HAP-1 (cell line): ENCODE results near the gene JAKMIP2.
A peak's percentile ranks its signal among the peaks of the same experiment; 100 is the strongest.

ENCODE experiments used
- DNase-seq, 2 experiments: peaks; one replicate each; pipeline ENCODE4 v3.0.0-alpha.2; 2016 to 2020; ENCODE audit warnings: low spot score in 2 of 2
- H3K27me3 ChIP-seq: fragments of 250-450 bp; sonication (Bioruptor Pico); 2 replicates; pipeline ENCODE4 v1.5.1; 2020; ENCODE audit warnings: low read depth, mild to moderate bottlenecking, moderate library complexity
- H3K36me3 ChIP-seq: fragments of 250-450 bp; sonication (Bioruptor Pico); replicated peaks from 2 replicates; pipeline ENCODE4 v1.5.1; 2020; ENCODE audit warnings: mild to moderate bottlenecking
- H3K4me1 ChIP-seq: fragments of 250-450 bp; sonication (Bioruptor Pico); 2 replicates; pipeline ENCODE4 v1.5.1; 2020; ENCODE audit warnings: mild to moderate bottlenecking
- H3K4me3 ChIP-seq: fragments of 250-450 bp; sonication (Bioruptor Pico); 2 replicates; pipeline ENCODE4 v1.5.1; 2020; ENCODE audit warnings: mild to moderate bottlenecking, moderate library complexity
- H3K9me3 ChIP-seq: fragments of 250-450 bp; sonication (Bioruptor Pico); 2 replicates; pipeline ENCODE4 v1.5.1; 2020; ENCODE audit warnings: mild to moderate bottlenecking, moderate library complexity
- in situ Hi-C: fragments of 300-500 bp; cut with MboI; formaldehyde crosslinking; loops from 3 replicates; pipeline ENCODE4 v1.14.3; 2020; ENCODE audit warnings: low sequenced_read_pairs, inconsistent platforms, mixed read lengths

Gene JAKMIP2

GRCh38 chr5:147689426-147689825 is 93.1 kb downstream of the JAKMIP2 start:
- no peak overlapping the region for H3K4me3 ChIP-seq
- H3K9me3 ChIP-seq = no peaks in the 10 kb centered on the region
- H3K27me3 ChIP-seq = 0 out of 2 replicates have a peak, but pooled peaks cover 7% of the 10 kb centered on the region
- in situ Hi-C loops = no loop called here
- H3K4me1 ChIP-seq = no peaks in the 10 kb centered on the region
- H3K36me3 ChIP-seq = no peaks in the 10 kb centered on the region
- no peak for DNase-seq

GRCh38 chr5:147688656-147689356 is 93.7 kb downstream of the JAKMIP2 start:
- Histone ChIP-seq H3K36me3 (no peaks in the 10 kb centered on the region), H3K9me3 (no peaks in the 10 kb centered on the region), H3K4me3 (no peak overlapping the region), H3K27me3 (0 out of 2 replicates have a peak, but pooled peaks cover 7% of the 10 kb centered on the region), H3K4me1 (no peaks in the 10 kb centered on the region)
- in situ Hi-C loops = no loop called here
- no peak for DNase-seq

DNA sequence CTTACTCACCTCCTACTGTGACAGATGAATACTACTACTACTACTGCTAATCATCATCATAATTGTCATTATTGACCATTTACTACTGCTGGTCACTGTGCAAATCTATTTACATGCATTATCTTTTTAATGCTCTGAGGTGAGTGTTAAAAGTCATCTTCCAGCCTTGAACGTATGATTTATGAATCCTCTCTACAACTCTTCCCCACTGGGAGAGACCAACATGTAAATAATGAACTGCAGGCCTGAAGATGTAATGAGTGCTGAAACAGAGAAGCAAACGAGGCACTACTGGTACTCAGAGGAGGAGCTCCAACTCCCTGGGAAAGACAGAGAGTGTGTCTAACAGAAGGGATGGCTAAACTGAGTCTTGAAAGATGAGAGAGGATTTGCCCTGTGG is 95.4 kb downstream of the JAKMIP2 start:
- Histone ChIP-seq H3K36me3 (no peaks in the 10 kb centered on the region), H3K27me3 (0 out of 2 replicates have a peak, but pooled peaks cover 4% of the 10 kb centered on the region), H3K4me1 (no peaks in the 10 kb centered on the region), H3K4me3 (no peak overlapping the region), H3K9me3 (no peaks in the 10 kb centered on the region)
- in situ Hi-C loops = no loop called here
- DNase-seq = no peak

- Histone ChIP-seq H3K4me1 (no peaks in the 10 kb centered on the region), H3K9me3 (no peaks in the 10 kb centered on the region), H3K36me3 (no peaks in the 10 kb centered on the region), H3K4me3 (no peak overlapping the region), H3K27me3 (0 out of 2 replicates have a peak, but pooled peaks cover 4% of the 10 kb centered on the region)
- in situ Hi-C loops = no loop called here
- no peak for DNase-seq
These were observed 96.1 kb downstream of the JAKMIP2 start for GRCh38 chr5:147686421-147686820.

DNA sequence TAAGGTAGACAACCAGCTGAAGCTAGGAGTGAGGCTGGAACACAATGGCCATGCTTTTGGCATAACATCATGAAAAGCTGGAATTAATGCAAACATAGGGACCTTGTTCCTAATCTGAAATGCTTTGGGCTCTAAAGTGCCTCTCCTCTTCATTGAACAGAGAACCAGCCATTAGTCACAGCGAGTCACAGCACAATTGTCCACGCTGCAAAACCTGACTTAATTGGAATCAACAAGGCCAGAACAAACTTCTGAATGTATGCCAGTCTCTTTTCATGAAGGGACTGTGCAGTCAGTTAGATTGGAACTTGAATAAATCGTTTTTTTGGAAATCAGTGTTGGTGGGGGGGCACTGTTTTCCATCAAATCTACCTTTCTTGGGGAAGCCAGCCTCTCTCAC is 96.5 kb downstream of the JAKMIP2 start:
- Histone ChIP-seq H3K9me3 (no peaks in the 10 kb centered on the region), H3K4me3 (no peak overlapping the region), H3K4me1 (no peaks in the 10 kb centered on the region), H3K27me3 (0 out of 2 replicates have a peak, but pooled peaks cover 4% of the 10 kb centered on the region), H3K36me3 (no peaks in the 10 kb centered on the region)
- in situ Hi-C loops = no loop called here
- no peak for DNase-seq

DNA sequence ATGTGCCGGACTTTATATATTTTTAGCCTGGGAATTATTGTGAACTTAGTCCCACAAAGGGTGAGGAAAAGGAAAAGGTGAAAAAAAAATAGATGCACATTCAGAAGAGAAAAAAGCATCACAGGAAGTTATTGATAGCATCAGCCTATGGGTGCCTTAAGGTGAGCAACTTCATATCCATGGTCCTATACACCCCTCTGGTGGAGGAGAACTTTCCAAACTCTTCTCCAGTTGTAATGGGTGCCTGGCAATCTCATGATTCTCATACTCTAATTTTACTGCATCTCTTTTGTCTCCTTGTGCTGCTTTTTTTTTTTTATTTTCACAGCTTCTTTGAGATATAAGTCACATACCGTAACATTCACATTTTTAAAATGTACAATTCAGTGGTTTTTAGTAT is 107.4 kb downstream of the JAKMIP2 start:
- DNase-seq = peak in 1 of 2 experiments; percentile 4
- Histone ChIP-seq H3K36me3 (no peaks in the 10 kb centered on the region), H3K27me3 (peaks cover 8% of the 10 kb centered on the region; the same call in 1 of the 2 replicates), H3K9me3 (no peaks in the 10 kb centered on the region), H3K4me1 (no peaks in the 10 kb centered on the region), H3K4me3 (no peak overlapping the region)
- in situ Hi-C loops = no loop called here

DNA sequence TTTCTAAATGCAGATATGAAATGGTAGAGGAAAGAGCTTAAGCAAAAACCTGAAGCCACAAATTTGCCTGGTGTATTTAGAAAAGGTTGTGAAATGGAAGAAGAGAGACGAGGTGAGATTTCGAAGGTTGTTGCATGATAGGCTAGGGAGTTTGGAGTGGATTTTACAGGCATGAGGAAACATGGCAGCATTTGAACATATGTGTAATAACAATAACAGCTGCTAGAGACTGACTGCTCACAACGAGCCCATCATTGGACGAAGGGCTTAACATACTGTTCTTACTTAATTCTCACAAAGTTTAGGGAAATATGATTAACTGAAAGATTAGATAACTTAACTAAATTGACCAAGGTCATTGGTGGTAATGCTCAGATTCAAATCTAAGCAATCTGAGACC is 108.1 kb downstream of the JAKMIP2 start:
- in situ Hi-C loops = no loop called here
- H3K36me3 ChIP-seq = no peaks in the 10 kb centered on the region

GRCh38 chr5:147673791-147674190 is 108.7 kb downstream of the JAKMIP2 start:
- no peak for DNase-seq
- H3K36me3 ChIP-seq = no peaks in the 10 kb centered on the region
- H3K4me3 ChIP-seq = no peak overlapping the region
- in situ Hi-C loops = no loop called here
- H3K4me1 ChIP-seq = no peaks in the 10 kb centered on the region
- H3K27me3 ChIP-seq = peaks cover 8% of the 10 kb centered on the region; the same call in 1 of the 2 replicates
- H3K9me3 ChIP-seq = no peaks in the 10 kb centered on the region

More for the DNA sequence above, 108.1 kb downstream of the JAKMIP2 start:
- Histone ChIP-seq H3K4me3 (no peak overlapping the region), H3K27me3 (peaks cover 8% of the 10 kb centered on the region; the same call in 1 of the 2 replicates), H3K4me1 (no peaks in the 10 kb centered on the region), H3K9me3 (no peaks in the 10 kb centered on the region)
- DNase-seq = no peak

DNA sequence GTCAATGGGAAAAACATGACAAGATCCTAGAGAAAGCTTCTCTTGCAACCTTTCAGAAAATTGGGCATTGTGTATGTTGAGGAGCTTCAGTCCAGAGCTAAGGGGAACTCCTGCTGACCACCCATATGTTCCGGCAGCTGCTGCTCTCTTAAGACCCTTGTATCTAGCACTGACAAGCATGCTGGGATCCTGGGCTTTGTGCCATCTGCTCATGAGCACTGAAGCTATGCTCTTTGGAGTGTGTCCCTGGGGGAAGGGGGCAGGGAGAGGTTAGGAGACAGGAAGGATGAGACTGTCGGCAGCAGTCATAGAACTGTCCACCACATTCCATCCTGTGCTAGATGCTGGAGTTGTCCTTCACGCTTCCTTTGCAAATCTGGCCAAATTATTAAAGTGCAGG is 109.3 kb downstream of the JAKMIP2 start:
- Histone ChIP-seq H3K27me3 (peaks cover 8% of the 10 kb centered on the region; the same call in 1 of the 2 replicates), H3K9me3 (no peaks in the 10 kb centered on the region), H3K4me3 (no peak overlapping the region), H3K36me3 (no peaks in the 10 kb centered on the region), H3K4me1 (no peaks in the 10 kb centered on the region)
- in situ Hi-C loops = no loop called here
- DNase-seq = no peak

DNA sequence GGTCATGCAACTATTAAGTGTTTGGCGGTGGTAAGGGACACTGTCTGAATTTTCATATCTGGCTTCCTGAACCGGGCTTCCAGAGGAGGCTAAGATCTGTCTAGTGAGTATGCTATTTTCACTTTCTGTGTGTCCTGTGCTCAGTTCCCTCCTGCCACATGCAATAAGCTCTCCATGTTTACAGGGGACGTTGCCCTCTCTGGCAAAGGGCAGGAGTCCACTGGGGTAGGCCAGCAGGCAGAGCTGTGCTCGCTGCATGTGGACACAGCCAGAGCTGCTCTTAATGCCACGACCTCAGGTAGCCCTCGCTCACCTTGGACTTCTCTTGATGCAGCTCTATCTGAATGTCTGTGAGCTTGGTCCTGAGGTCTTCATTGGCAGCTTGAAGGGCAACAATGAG is 111.2 kb downstream of the JAKMIP2 start:
- Histone ChIP-seq H3K27me3 (peaks cover 8% of the 10 kb centered on the region; the same call in 1 of the 2 replicates), H3K36me3 (no peaks in the 10 kb centered on the region), H3K4me3 (no peak overlapping the region), H3K9me3 (no peaks in the 10 kb centered on the region), H3K4me1 (no peaks in the 10 kb centered on the region)
- in situ Hi-C loops = no loop called here
- no peak for DNase-seq

- Histone ChIP-seq H3K4me3 (no peak overlapping the region), H3K36me3 (no peaks in the 10 kb centered on the region), H3K27me3 (peaks cover 8% of the 10 kb centered on the region; the same call in 1 of the 2 replicates), H3K4me1 (no peaks in the 10 kb centered on the region), H3K9me3 (no peaks in the 10 kb centered on the region)
- in situ Hi-C loops = no loop called here
- DNase-seq = no peak
These were observed 111.7 kb downstream of the JAKMIP2 start for GRCh38 chr5:147670815-147671214.

DNA sequence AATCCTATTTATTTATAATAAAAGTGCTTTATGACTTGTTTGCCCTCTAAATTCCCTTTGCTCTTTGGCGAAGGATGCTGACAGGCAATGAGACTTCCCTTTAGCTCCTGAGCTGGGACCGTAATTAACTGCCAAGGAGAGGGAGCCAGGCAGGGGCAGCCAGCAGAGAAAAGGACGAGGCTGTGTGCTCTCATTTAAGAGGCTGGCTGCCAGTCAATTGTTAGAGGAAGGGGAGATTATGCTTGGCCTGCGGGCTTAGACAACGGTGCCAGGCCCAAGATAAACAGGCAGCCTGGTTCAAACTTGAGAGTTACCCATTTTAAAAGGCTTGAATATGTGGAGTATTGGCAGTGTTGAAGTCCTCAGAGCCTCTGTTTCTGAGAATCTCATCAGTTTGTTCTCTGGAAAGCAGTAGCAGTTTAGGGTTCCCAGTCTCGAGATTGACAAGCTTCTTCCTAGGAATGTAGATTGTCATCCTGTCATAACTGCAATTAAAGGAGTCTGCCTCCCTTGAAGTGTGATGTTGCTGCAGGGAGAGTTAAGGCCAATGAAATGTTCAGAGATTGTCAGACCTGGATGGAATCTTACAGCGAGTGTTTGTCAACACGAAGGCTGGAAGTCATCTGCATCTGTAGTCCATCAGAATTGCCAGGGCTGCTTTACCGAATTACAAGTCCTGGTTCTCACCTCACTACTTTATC is 113.2 kb downstream of the JAKMIP2 start:
- Histone ChIP-seq H3K4me3 (no peak overlapping the region), H3K9me3 (no peaks in the 10 kb centered on the region), H3K27me3 (peaks cover 5% of the 10 kb centered on the region; the same call in 1 of the 2 replicates), H3K36me3 (no peaks in the 10 kb centered on the region), H3K4me1 (no peaks in the 10 kb centered on the region)
- no peak for DNase-seq
- in situ Hi-C loops = no loop called here

DNA sequence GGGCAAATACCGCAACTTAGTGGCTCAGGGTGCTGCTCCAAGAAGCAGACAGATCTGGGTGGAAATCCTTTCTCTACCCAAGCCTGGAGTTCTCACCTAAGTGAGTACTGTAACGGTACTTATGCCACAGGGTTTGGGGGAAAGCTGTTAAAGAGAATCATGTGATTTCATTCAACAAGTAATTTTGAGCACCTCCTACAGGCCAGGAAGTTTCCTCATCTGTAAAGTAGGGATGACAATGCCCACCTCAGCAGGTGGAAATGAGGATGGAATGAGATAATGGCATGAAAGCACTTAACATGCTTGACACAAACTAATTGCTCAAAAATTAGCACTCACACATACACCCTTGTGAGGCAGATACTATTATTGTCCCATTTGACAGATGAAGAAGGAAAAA is 114.1 kb downstream of the JAKMIP2 start:
- Histone ChIP-seq H3K36me3 (no peaks in the 10 kb centered on the region), H3K4me3 (no peak overlapping the region), H3K27me3 (no peaks in the 10 kb centered on the region; the same call in 1 of the 2 replicates), H3K4me1 (no peaks in the 10 kb centered on the region), H3K9me3 (no peaks in the 10 kb centered on the region)
- DNase-seq = no peak
- in situ Hi-C loops = no loop called here

DNA sequence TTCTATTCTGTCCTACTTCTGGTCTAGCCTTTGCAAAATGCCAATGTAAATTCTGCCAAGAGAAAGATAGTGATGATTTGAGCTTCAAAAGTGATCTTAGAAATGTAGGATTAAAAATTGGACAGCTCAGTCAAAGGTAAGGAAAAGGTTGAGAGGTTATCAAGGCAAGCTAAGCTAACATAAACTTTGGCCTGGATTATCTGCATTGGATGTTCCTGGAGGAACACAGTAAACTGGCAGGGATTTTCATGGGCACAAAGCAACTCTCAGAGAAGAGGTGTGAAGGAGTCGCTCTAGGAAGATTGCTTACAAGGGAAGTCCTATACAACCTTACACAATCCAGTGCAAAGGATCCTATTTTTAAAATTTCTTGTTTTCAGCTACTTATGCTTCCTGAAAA is 115.2 kb downstream of the JAKMIP2 start:
- no peaks in the 10 kb centered on the region; the same call in 1 of the 2 replicates for H3K27me3 ChIP-seq
- no peak overlapping the region for H3K4me3 ChIP-seq
- no peaks in the 10 kb centered on the region for H3K4me1 ChIP-seq
- in situ Hi-C loops = no loop called here
- H3K36me3 ChIP-seq = no peaks in the 10 kb centered on the region
- no peak for DNase-seq
- H3K9me3 ChIP-seq = no peaks in the 10 kb centered on the region
